Duodenal mucosa (tissue), 2 donors: ENCODE results near the gene MAP3K4.

ENCODE experiments used
- H3K27ac ChIP-seq: one replicate; pipeline ENCODE4 v1.7.0; 2013; ENCODE audit warnings: low read depth, low read length
- H3K27me3 ChIP-seq, 2 donors: one replicate each; pipeline ENCODE4 v1.7.0; 2013; ENCODE audit warnings: low read length in 2 of 2, control low read depth in 1 of 2; ENCODE audit not compliant: insufficient read depth in 2 of 2, control insufficient read depth in 1 of 2
- H3K36me3 ChIP-seq, 2 donors: one replicate each; pipeline ENCODE4 v1.7.0; 2013; ENCODE audit warnings: low read length in 2 of 2, control low read depth in 1 of 2; ENCODE audit not compliant: insufficient read depth in 2 of 2, control insufficient read depth in 1 of 2
- H3K4me1 ChIP-seq, 2 donors: one replicate each; pipeline ENCODE4 v1.7.0; 2013; ENCODE audit warnings: low read length in 2 of 2, control low read depth in 1 of 2; ENCODE audit not compliant: insufficient read depth in 2 of 2, control insufficient read depth in 1 of 2
- H3K4me3 ChIP-seq, 2 donors: one replicate each; pipeline ENCODE4 v1.7.0; 2013; ENCODE audit warnings: low read length in 2 of 2, low read depth in 1 of 2
- H3K9ac ChIP-seq, 2 donors: one replicate each; pipeline ENCODE4 v1.7.0; 2013; ENCODE audit warnings: low read length in 2 of 2, low read depth in 1 of 2
- H3K9me3 ChIP-seq, 2 donors: one replicate each; pipeline ENCODE4 v1.7.0; 2013; ENCODE audit warnings: low read length in 2 of 2, control low read depth in 1 of 2; ENCODE audit not compliant: control insufficient read depth in 1 of 2

The MAP3K4 gene

GRCh38 chr6:160956300-160957035, 35.1 kb upstream of the MAP3K4 start:
- Histone ChIP-seq H3K4me3 (no peak overlapping the region), H3K4me1 (no peaks in the 10 kb centered on the region), H3K27me3 (no peaks in the 10 kb centered on the region)

GRCh38 chr6:160959726-160960435, 31.7 kb upstream of the MAP3K4 start:
- Histone ChIP-seq H3K9me3 (no peaks in the 10 kb centered on the region), H3K4me1 (no peaks in the 10 kb centered on the region), H3K9ac (no peak overlapping the region), H3K4me3 (no peak overlapping the region), H3K27me3 (no peaks in the 10 kb centered on the region), H3K27ac (no peak overlapping the region), H3K36me3 (no peaks in the 10 kb centered on the region)

More at GRCh38 chr6:160956300-160957035, 35.1 kb upstream of the MAP3K4 start:
- no peak overlapping the region for H3K27ac ChIP-seq
- H3K9me3 ChIP-seq: no peaks in the 10 kb centered on the region
- no peaks in the 10 kb centered on the region for H3K36me3 ChIP-seq
- H3K9ac ChIP-seq: no peak overlapping the region

- Histone ChIP-seq H3K9ac (no peak overlapping the region), H3K27me3 (no peaks in the 10 kb centered on the region), H3K9me3 (no peaks in the 10 kb centered on the region), H3K4me1 (no peaks in the 10 kb centered on the region), H3K36me3 (no peaks in the 10 kb centered on the region), H3K27ac (no peak overlapping the region), H3K4me3 (no peak overlapping the region)
Observed at GRCh38 chr6:160960839-160961238, 30.7 kb upstream of the MAP3K4 start.

- Histone ChIP-seq H3K9ac (no peak overlapping the region), H3K9me3 (no peaks in the 10 kb centered on the region), H3K36me3 (no peaks in the 10 kb centered on the region), H3K27me3 (no peaks in the 10 kb centered on the region), H3K4me3 (no peak overlapping the region), H3K27ac (no peak overlapping the region), H3K4me1 (no peaks in the 10 kb centered on the region)
Observed at GRCh38 chr6:160962835-160963623, 28.5 kb upstream of the MAP3K4 start.

GRCh38 chr6:160963651-160964050, 27.9 kb upstream of the MAP3K4 start:
- Histone ChIP-seq H3K9ac (no peak overlapping the region), H3K36me3 (no peaks in the 10 kb centered on the region), H3K4me1 (no peaks in the 10 kb centered on the region), H3K9me3 (no peaks in the 10 kb centered on the region), H3K4me3 (no peak overlapping the region), H3K27ac (no peak overlapping the region), H3K27me3 (no peaks in the 10 kb centered on the region)

- Histone ChIP-seq H3K9me3 (no peaks in the 10 kb centered on the region), H3K9ac (no peak overlapping the region), H3K27me3 (no peaks in the 10 kb centered on the region)
Observed at GRCh38 chr6:160965893-160966292, 25.7 kb upstream of the MAP3K4 start.

GRCh38 chr6:160966493-160967229, 24.9 kb upstream of the MAP3K4 start:
- H3K27me3 ChIP-seq: no peaks in the 10 kb centered on the region
- no peak overlapping the region for H3K27ac ChIP-seq
- H3K4me3 ChIP-seq: no peak overlapping the region

More at GRCh38 chr6:160965893-160966292, 25.7 kb upstream of the MAP3K4 start:
- no peaks in the 10 kb centered on the region for H3K4me1 ChIP-seq
- no peaks in the 10 kb centered on the region for H3K36me3 ChIP-seq
- H3K27ac ChIP-seq: no peak overlapping the region
- H3K4me3 ChIP-seq: no peak overlapping the region

GRCh38 chr6:160967351-160967750, 24.2 kb upstream of the MAP3K4 start:
- Histone ChIP-seq H3K9me3 (no peaks in the 10 kb centered on the region), H3K36me3 (no peaks in the 10 kb centered on the region), H3K9ac (no peak overlapping the region), H3K27me3 (no peaks in the 10 kb centered on the region), H3K4me3 (no peak overlapping the region), H3K4me1 (no peaks in the 10 kb centered on the region), H3K27ac (no peak overlapping the region)

More at GRCh38 chr6:160966493-160967229, 24.9 kb upstream of the MAP3K4 start:
- no peaks in the 10 kb centered on the region for H3K36me3 ChIP-seq
- H3K9me3 ChIP-seq: no peaks in the 10 kb centered on the region
- no peak overlapping the region for H3K9ac ChIP-seq
- H3K4me1 ChIP-seq: no peaks in the 10 kb centered on the region

- no peak overlapping the region for H3K9ac ChIP-seq
- no peaks in the 10 kb centered on the region for H3K9me3 ChIP-seq
- no peak overlapping the region for H3K27ac ChIP-seq
- H3K4me3 ChIP-seq: no peak overlapping the region
- no peaks in the 10 kb centered on the region for H3K36me3 ChIP-seq
- H3K27me3 ChIP-seq: no peaks in the 10 kb centered on the region
- H3K4me1 ChIP-seq: no peaks in the 10 kb centered on the region
Observed at GRCh38 chr6:160967833-160968232, 23.7 kb upstream of the MAP3K4 start.
